Activated CD4-positive, alpha-beta T cell treated with anti-CD3 and anti-CD28 coated beads, Interleukin-2, amount 50 U/mL, for 4 hours (primary cell): ENCODE measurements around the gene HUNK.
A peak's percentile ranks its signal among the peaks of the same experiment; 100 is the strongest.
"Not testable (repeated sequence)": the region's sequence is repeated elsewhere in the genome, so short reads cannot be mapped to it uniquely, and the experiment has no call there.

Experiments
- DNase-seq, 2 experiments: peaks; one replicate each; pipeline ENCODE4 v3.0.0-alpha.2; 2020

Gene HUNK

DNA sequence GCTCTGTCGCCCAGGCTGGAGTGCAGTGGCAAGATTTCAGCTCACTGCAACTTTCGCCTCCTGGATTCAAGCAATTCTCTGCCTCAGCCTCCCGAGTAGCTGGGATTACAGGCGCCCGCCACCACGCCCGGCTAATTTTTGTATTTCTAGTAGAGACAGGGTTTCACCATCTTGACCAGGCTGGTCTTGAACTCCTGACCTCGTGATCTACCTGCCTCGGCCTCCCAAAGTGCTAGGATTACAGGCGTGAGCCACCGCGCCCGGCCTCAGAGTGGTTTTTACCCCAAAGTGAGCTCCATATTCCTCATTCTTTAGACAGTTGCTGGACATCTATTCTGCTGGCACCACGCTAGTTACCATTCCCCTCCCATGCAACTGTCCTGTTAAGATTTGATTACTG lies 1.4 kb upstream of the HUNK start:
- DNase-seq, result not testable (repeated sequence)

DNA sequence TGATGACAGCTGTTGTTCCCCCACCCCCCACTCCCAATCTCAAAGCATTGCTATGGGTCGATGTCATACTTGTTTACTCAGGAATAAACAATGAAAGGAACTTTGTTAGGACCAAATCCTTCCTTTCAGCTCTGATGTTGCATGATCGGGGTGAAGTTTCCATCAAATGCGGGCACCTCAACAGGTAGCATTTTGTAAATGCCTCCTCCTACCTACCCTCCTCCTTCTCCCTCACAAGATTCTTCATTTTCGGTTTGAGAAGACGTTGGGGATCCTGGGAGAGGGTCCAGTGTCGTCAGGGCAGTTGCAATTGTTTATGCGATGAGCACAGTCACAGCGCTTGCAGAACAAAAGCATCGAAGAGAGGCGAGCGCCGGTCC lies 758 bp upstream of the HUNK start:
- DNase-seq, result no peak

DNA sequence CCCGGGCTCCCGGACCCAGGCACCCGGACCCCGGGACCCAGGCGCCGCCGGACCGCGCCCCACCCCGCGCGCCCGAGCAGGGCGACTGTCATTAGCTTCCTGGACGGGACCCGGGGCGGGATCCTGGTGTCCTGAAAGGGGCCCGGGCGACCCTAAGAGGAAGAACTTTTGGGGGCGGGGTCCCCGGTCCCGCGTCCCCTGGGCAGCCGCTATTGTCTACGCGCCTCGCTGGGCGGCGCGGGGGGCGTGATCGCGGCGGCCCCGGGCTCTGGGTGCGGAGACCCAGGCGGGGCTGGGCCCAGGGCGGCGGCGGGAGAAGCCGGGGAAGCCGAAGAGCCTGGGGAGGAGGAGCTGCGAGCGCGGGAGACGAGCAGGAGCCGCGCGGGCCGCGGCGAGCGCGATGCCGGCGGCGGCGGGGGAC lies 465 bp downstream of the HUNK start:
- no peak for DNase-seq

DNA sequence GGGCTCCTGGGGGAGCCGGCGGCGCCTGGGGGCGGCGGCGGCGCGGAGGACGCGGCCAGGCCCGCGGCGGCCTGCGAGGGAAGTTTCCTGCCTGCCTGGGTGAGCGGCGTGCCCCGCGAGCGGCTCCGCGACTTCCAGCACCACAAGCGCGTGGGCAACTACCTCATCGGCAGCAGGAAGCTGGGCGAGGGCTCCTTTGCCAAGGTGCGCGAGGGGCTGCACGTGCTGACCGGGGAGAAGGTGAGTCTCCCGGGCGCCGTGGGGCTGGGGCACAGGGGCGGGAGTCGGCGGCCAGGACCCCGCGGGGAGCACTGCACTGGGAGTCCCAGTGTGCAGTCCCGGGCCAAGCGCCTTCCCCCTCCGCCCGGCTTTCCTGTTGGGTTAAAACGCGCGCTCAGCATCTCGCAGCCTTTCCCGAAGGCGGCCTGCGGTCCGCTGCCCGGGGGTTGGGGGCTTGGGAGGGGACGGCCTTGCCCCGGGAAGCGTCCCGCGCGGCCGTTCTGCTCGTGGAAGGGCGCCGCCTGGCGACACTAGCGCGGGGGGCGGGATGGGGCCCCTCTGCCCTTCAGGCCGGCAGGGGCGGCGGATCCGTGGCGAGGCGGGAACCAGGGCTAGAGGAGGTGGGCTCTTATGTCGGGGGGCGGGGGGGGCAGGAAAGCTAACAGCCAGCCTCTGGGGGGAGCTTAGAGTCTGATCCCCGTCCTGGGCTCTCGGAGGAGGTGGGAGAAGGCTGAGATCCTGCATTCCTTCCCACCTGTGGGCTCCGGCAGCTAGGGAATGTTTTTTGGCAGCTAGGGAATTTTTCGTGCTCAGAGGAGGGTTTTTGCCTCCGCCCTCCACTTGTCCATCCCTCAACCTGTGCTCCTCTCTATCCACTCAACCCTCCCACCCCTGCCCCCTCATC lies 1.1 kb downstream of the HUNK start:
- peak in 1 of 2 experiments; percentile 7 for DNase-seq

DNA sequence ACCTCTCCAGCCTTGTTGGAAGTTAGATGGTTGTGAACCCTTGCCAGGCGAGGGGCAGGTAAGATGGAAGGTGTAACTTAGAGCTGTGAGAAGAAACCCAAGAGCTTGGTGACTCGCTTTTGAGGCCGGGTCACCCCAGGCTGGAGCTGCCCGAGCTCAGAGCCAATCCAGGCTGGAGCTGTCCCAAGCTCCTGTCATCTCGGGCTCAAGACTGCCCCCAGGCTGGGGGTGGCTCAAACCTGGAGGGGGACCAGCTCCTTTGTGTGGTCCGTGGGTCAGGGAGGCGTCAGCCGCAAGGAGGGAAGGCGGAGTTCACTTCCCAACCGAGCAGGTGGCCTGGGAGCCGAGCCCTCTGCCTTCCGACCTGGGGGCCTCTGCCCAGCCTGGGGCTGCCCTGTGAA lies 2.0 kb downstream of the HUNK start:
- no peak for DNase-seq

DNA sequence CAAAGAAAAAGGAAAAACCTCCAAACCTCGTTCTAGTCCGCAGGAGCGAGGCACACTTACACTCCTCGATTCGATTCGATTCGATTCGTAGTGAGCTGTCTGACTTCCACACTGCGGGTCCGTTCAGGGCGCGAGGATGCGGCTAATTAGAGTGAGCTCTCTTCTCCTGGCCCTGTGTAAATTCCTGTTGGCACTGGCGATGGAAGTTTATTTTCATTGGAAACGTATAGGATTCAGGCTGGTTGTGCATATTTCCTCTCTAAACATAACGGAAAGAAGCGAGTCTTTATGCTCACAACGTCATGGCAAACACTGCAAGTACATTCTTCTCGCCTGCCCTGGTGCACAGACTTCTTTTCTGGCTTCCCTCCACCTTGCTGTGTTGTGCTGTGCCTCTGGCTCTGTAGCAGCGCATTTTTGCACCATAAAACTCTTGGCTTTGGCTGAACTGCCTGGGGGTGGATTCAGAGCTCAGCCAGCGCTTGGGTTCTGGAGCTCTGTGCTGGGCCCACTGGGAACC lies 2.7 kb downstream of the HUNK start:
- no peak for DNase-seq

DNA sequence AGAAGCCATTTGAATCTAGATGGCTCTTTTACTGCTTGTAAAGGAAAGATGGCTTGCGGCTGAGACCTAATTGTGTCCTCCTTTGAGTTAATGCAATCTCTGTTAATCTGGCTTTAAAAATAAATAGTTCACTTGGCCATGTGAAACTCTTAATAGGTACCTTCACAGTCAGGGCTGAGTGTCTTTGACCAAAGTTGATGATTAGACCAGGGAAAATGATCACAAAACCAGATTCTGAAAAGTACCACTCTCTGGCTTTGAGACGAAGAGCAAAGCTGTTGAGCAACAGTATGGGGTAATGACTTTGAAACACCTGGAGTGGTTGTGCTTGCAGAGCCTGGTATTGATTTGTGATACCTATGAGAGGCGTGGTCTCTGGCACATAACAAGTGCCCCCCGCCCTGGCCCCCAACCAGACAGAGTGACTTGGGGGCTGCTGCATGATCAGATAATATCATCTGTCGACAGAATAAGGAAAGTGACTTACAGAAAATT lies 4.7 kb downstream of the HUNK start:
- no peak for DNase-seq

DNA sequence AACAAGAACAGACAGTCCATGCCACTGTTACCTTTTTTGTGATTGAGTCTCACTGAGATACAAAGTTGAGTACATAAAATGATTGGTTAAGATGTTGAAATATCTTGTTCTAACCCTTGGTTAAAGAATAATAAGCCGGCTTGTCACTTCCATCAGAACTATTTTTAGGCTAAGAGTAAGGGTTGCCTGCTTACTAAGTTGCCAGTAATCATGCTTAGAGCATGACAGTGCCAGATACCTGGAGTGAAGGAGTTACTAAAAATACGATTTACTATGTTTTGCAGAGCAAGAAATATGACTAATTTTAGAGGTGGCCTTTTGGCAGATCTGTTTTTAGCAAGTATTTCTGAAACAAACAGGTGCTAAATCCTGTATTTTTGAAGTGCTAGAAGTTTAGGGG lies 6.0 kb downstream of the HUNK start:
- no peak for DNase-seq

DNA sequence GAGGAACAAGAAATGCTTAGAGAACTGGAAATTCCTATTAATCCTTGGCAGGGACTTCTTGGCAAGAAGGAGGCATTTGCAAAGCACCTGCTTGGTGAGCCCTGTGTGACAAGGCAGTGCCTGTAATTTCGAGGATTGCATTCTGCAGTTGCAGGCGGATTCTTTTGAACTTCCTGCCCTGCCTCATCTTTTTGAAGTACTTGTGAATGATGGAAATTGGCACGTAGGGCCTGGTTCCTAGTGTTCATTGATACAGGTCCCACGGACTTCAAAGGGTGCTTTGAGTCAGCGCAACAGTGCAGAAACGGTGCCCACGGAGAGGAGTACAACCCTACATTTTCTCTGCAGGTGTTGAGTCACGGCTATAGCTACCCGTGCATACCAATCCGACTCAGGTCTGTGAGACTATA lies 6.4 kb downstream of the HUNK start:
- no peak for DNase-seq

DNA sequence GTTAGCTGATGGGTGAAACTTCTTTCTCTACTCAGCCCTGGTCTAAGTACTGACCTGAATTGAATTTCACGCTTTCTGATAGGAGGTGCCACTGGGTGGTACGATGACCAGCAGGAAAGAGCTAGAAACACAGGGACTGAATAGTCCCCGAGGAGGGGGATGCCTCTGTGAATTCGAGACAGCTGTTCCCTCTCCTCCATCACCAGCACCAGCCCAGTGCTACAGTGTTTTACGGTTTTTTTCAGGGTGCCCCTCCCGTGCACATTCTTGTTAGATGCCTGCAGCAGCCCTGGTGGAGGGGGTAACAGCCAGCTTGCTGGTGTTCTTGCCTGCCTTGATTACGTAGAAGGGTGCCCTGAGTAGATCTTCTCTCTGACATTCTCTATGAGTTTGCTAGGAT lies 7.1 kb downstream of the HUNK start:
- no peak for DNase-seq

DNA sequence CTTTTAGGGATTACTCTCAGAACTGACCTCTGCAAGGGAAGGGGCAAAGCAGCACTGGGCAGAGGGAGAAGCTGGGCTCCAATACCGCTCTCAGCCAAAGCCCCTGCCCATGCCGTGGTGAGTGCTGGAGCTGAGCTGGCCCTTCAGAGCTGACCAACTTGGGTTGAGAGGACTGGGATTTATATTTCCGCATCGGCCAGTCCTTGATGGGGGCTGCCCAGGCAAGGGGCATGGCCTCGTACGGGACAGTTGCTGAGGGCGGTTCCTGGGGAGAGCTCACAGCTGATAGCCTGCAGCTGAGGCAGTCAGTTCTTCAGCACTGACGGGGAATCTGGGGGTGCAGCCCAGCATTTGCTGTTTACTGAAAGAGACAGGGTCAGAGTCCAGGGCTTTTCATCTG lies 8.0 kb downstream of the HUNK start:
- no peak for DNase-seq

DNA sequence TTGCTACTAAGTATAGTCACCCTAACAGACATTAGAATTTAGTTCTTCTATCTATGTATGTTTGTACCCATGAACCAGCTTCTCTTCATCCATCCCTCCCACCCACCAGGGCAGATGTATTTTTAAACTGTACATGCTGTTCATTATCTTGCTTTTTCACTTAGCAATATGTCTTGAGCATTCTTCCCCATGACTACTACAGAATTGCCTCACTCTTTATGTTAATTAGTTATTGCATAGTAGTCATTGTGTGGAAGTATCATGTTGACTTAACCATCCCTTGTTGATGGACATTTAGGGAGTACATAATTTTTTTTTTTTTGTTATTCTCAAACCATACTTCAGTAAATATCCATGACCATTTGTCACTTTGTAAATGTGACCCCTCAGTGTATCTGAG lies 9.9 kb downstream of the HUNK start:
- no peak for DNase-seq

DNA sequence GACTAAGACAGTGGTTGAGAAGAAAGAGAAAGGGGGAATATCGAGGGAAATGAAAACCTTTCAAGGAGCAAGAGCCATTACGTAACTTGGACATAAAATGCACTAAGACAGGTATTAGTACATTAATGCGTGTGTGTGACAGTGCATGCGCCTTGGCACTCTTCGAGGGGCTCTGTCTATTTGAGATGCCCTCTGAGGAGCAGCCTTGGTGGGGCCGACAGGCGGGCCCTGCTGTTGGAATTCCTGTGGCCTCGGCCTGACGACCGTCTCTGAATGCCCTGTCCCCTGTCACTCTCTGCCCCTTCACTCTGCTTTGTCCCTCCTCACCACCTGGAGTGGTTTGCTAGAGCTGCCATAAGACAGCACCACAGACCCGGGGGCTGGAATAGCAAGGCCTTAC lies 12.3 kb downstream of the HUNK start:
- DNase-seq, result no peak

DNA sequence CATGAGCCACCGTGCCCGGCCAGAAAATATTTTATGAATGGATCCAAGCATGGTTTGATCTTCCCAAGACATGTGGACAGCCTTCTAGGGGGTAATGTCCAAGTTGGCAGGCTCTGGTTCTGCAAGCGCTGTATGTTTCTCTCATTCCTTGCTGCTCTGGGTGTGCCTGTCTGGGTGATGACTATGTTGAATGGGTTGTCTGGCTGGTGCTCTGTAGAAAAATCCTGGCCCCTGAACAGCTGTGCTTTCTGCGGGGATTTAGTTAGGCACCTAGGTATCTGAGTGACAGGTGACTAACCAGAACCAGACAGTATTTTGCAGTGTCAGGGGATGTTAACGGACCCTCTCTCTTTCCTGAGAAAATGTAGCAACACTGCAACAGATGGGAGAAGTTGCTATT lies 14.1 kb downstream of the HUNK start:
- no peak for DNase-seq

DNA sequence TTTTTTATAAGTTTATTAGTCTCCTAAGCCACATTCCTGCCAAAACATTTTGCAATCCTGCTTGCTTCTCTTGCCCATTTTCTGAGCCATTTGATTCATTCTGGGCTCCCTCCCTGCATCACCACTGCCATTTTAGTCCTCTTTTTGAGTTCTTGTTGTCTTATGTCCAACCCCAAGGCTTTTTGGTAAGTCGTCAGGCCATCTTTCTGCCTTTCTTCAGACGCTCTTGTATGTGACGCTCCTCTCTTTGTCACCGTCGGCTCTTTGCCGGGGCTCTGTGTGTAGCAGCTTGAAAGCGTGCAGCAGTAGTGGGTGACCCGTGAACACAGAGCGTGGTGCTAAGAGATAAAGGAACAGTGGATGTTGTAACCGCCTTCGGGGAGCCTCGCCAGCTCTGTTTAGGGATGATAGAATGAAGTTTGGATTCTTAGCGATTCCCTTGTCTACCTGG lies 14.6 kb downstream of the HUNK start:
- DNase-seq, result no peak

DNA sequence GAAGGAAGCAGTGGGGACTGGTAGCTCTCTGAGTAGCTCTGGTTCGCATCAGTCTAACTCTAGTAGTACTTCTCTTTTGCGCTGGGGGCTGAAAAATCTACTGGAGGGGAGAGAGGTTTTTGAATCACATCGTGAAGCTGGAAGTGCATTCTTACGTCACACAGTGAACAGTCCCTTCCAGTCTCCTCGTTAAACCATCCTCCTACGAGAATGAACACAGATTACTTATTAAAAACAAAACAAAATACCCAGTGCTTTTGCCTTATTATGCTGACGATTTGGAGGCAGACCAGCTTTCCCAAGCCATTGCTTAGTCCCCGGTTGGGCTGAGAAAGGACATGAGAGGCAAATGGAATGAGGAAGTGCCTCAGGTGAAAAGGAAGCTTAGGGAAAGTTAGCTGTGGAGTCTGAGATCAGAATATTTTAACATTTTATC lies 16.1 kb downstream of the HUNK start:
- no peak for DNase-seq

DNA sequence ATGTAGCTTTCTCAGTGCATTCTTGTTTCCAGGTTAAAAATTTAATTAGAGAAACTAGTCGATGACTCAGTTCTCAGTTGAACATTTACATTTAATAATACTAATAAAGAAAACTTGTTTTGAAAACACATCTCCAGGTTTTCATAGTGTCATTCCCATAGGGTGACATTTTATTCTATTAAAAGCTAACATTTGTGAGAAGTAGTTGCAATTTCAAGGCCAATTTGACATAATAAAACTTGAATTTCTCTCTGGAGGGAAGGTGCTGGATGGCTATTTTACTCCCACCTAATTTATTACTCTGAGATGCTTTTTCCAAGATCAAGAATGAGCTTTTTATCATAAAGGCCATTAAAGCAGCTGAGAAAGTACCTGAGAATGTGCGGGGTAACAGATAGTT lies 16.6 kb downstream of the HUNK start:
- no peak for DNase-seq

DNA sequence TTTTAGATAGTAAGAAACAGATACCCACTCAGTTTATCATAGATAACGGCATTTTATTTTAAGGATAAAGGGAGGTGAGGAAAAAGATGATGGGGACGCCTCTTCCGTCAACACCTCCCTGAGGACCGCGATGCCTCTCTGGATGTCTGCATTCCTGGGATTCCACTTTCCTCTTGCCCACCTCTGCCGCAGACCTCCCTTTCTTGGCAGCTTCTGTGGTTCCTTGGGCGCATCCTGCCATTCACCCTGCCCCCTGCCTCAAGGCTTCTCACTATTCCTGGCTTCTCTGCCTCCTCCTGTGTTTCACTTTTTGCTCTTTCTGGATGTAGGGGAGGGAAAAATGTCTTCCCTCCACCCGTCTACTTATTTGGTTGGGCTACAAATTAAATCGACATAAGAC lies 19.9 kb downstream of the HUNK start:
- no peak for DNase-seq

DNA sequence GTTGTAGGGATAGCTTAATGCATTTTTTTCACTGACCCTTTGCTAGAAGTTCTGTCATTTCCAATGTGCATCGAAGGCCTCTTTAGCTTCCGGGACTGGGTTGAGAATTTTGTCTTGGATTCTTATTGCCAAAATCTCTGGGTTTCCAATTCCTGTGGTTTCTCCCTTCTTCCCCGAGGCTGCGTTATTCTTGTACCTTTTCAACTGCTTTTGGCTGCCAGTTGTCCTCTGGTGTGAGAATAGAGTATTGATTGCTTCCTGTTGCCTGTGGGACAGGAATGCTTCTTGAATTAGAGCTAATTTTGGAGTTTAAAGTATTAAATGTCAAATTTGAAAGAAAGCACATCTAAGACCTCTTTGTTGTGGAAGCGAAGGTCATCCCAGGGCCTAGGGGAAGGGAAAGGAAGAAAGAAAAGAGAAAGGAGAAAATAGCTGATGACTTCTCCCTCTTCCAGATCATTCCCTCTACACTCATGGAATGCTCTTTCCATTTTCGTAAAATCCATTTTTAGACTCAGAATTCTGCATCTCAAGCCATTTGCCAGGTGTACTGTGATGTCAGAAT lies 21.1 kb downstream of the HUNK start:
- DNase-seq, result no peak

DNA sequence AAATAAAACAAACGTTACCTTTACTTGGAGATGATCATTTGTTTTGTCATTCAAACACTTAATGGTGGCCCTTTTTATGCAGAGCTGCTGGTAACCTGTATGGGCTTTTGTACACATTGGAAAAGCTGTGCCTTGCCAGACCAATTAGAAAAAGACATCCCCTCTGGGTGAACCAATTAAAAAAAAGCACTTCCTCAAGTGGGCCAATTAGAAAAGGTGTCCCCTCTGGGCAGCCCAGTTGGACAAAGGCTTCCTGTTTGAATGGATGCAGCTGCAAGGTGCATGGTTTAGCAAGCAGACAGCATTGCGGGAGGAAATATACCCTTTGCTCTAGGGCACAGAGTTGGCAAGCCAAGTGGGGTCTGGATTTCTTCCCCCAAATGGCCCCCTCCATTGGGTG lies 21.6 kb downstream of the HUNK start:
- no peak for DNase-seq

DNA sequence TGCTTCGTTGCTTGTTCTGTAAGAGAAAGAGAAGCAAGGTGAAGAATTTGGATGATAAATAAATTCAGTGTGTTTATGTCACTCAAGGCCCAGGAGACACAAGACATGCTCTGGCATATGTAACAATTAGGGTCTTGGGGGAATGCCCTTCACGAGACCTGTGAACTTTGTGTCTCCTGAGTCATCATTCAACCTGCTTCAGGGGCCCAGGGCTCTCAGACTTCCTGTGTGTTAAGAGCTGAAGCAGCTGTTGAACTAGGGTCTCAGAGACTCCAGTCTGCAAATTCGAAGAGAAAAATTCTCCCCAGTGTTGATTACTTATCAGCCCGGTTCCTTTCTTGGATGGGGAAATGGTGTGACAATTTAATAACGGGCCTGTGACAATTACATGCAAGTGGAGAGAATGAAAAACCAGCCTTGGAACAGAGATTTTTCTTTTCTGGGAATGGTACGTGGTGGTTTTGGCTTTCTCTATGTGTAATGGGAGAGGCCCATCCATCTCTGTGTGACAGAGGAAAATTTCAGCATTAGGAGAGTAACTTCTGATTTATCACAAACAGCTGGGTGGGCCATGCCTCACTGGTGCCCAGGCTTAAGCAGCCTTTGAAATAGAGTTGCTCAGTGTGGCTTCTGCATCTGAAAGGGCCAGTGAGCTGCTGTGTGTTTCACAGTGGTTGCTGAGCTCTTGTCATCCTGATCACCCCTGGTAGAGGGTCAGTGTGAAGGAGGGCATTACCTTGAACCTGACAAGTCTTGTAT lies 22.4 kb downstream of the HUNK start:
- DNase-seq, result no peak

DNA sequence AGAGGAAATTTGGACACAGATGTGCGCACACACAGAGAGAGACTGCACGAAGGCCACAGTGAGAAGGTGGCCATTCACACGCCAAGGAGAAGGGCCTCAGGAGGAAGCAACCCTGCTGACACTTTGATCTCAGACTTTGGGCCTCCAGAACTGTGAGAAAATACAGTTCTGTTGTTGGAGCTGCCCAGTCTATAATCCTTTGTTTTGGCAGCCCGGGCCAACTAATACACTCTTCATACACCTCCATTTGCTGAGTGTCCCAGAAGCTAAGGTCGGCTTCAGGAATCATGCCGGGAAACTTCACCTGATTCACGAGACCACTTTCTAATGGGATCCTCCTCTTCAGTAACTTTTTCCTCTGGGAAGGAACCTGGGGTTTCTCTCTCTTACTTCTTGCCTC lies 23.2 kb downstream of the HUNK start:
- no peak for DNase-seq

DNA sequence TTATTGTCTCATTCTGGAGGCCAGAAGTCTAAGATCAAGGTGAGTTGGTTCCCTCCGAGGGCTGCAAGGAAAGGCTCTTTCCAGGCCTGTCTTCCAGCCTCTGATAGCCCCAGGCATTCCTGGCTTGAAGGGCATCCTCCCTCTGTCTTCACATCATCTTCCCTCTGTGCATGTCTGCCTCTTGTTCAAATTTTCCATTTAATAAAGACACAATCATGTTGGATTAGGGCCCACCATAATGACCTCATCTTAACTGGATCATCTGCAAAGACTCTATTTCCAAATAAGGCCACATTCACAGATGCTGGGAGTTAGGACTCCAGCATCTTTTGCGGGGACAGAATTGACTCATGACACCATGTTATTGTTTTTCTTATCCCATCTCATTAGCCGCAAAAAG lies 24.5 kb downstream of the HUNK start:
- no peak for DNase-seq
